ENCODE measurements around the gene TMEM247. TPM values are rescaled to one million over a fixed set of nuclear protein-coding genes. Genes with fewer than 3 reads are reported as not detected.

The TMEM247 gene
- total RNA-seq, 1 experiment from 2014 or later, result not detected

DNA sequence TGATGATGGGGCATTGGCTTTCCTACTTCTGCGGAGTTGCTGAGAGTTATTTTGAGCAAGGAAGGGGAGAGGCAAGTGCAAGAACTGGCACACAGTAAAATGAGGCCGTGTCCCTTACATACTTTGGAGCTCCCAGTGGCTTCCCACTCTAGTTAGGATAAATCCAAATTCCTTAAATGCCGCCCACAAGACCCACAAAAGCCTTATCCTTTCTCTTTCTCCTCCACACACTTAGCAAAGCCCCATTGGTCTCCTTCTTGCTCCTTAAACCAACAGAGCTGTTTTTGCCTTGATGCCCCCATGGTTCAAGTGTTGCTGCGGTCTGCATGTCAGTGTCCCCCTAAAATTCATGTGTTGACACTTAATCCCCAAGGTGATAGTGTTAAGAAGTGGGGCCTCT lies 24.3 kb downstream of the TMEM247 start:
- no peak overlapping the region for H2BK12ac ChIP-seq (ENCODE audit: insufficient read length, low read depth, low read length)
- peaks cover 27% of the 10 kb centered on the region for H3K27me3 Mint-ChIP-seq (ENCODE audit: low read depth)

More for the DNA sequence above, 24.3 kb downstream of the TMEM247 start:
- Histone ChIP-seq H3K23me2 (ENCODE audit: insufficient read length, low read depth, low read length, poor library complexity, severe bottlenecking) (peaks cover 8% of the 10 kb centered on the region), H3K18ac (ENCODE audit: insufficient read length, low read depth, low read length) (no peak overlapping the region), H3K4me1 (ENCODE audit: insufficient read depth, low read length) (peaks cover 3% of the 10 kb centered on the region; the same call in 1 of the 2 replicates), H3K56ac (ENCODE audit: insufficient read length, low read depth, low read length) (no peak overlapping the region), H2BK20ac (ENCODE audit: low read depth, low read length, poor library complexity, severe bottlenecking) (no peak overlapping the region), H3K4me2 (ENCODE audit: insufficient read depth, insufficient read length, low read length) (no peak overlapping the region), H3K9me3 (ENCODE audit: control insufficient read depth, low read depth, low read length) (no peaks in the 10 kb centered on the region), H2BK120ac (ENCODE audit: low read depth, low read length, poor library complexity, severe bottlenecking) (no peak overlapping the region), H4K91ac (ENCODE audit: insufficient read length, low read depth, low read length) (no peak overlapping the region), H3K27me3 (ENCODE audit: insufficient read depth, low read length) (no peaks in the 10 kb centered on the region), H3K9ac (ENCODE audit: extremely low read depth, insufficient read length, low read length) (no peak overlapping the region), H2AFZ (ENCODE audit: low read length) (no peak overlapping the region), H2AK5ac (ENCODE audit: insufficient read length, low read length) (no peak overlapping the region), H3K27ac (ENCODE audit: insufficient read length, low read depth, low read length) (no peak overlapping the region), H3K14ac (ENCODE audit: insufficient read depth, low read length) (no peak overlapping the region), H3K4ac (ENCODE audit: low read depth, low read length) (no peak overlapping the region), H2BK15ac (ENCODE audit: low read depth, low read length) (no peak overlapping the region), H4K8ac (replicated peaks; ENCODE audit: insufficient read length, low read depth, low read length) (no peak overlapping the region), H3K23ac (ENCODE audit: insufficient read length, low read depth, low read length) (no peak overlapping the region), H4K20me1 (ENCODE audit: control insufficient read depth, insufficient read depth, insufficient read length) (no peaks in the 10 kb centered on the region), H3K79me2 (ENCODE audit: insufficient read depth, low read length) (no peaks in the 10 kb centered on the region; the same call in 1 of the 2 replicates), H2BK5ac (ENCODE audit: insufficient read length, low read length) (no peak overlapping the region), H3K79me1 (ENCODE audit: insufficient read depth, low read depth, low read length, poor library complexity, severe bottlenecking) (no peaks in the 10 kb centered on the region), H4K5ac (ENCODE audit: insufficient read length, low read depth, low read length) (no peak overlapping the region), H3T11ph (ENCODE audit: low read length) (no peak overlapping the region)
- H3K4me1 Mint-ChIP-seq, result peaks cover 37 to 39% of the 10 kb centered on the region in 2 experiments
- TF ChIP-seq, protein P1, sequence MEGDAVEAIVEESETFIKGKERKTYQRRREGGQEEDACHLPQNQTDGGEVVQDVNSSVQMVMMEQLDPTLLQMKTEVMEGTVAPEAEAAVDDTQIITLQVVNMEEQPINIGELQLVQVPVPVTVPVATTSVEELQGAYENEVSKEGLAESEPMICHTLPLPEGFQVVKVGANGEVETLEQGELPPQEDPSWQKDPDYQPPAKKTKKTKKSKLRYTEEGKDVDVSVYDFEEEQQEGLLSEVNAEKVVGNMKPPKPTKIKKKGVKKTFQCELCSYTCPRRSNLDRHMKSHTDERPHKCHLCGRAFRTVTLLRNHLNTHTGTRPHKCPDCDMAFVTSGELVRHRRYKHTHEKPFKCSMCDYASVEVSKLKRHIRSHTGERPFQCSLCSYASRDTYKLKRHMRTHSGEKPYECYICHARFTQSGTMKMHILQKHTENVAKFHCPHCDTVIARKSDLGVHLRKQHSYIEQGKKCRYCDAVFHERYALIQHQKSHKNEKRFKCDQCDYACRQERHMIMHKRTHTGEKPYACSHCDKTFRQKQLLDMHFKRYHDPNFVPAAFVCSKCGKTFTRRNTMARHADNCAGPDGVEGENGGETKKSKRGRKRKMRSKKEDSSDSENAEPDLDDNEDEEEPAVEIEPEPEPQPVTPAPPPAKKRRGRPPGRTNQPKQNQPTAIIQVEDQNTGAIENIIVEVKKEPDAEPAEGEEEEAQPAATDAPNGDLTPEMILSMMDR (conservative IDR thresholded peaks at IDR 0.05), result no peak
- no peak overlapping the region; a peak in 1 of 7 replicates for H3K27ac Mint-ChIP-seq
- H3K36me3 Mint-ChIP-seq (ENCODE audit: insufficient read depth in 1 of 3, low read depth in 3 of 3), result no peaks in the 10 kb centered on the region
- H3K9me3 Mint-ChIP-seq, result no peaks in the 10 kb centered on the region
- no peak overlapping the region for H3K4me3 Mint-ChIP-seq
- DNase-seq, result no peak
- no CpG with 5 or more reads among the region's 4 CpGs for WGBS (ENCODE audit: extremely low coverage, insufficient read length, low lambda C conversion rate)

Data from H9 (cell line).